GM18861 (cell line): Measurements from ENCODE around the gene WDR70.
"Not testable (repeated sequence)": the region's sequence is repeated elsewhere in the genome, so short reads cannot be mapped to it uniquely, and the experiment has no call there.

Experiments used
- ATAC-seq: cut with Tn5 transposase; IDR thresholded peaks from one replicate; pipeline ENCODE4 v1.9.1; 2021; ENCODE audit not compliant: unreplicated experiment

Gene WDR70

GRCh38 chr5:37672118-37672588 lies 293.0 kb downstream of the WDR70 start:
- ATAC-seq = peak; percentile 84

GRCh38 chr5:37674361-37674760 lies 295.2 kb downstream of the WDR70 start:
- not testable (repeated sequence) for ATAC-seq

DNA sequence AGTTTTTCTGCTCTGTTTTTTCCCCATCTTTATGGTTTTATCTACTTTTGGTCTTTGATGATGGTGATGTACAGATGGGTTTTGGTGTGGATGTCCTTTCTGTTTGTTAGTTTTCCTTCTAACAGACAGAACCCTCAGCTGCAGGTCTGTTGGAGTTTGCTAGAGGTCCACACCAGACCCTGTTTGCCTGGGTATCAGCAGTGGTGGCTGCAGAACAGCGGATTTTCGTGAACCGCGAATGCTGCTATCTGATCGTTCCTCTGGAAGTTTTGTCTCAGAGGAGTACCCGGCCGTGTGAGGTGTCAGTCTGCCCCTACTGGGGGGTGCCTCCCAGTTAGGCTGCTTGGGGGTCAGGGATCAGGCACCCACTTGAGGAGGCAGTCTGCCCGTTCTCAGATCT lies 300.2 kb downstream of the WDR70 start:
- ATAC-seq = not testable (repeated sequence)

DNA sequence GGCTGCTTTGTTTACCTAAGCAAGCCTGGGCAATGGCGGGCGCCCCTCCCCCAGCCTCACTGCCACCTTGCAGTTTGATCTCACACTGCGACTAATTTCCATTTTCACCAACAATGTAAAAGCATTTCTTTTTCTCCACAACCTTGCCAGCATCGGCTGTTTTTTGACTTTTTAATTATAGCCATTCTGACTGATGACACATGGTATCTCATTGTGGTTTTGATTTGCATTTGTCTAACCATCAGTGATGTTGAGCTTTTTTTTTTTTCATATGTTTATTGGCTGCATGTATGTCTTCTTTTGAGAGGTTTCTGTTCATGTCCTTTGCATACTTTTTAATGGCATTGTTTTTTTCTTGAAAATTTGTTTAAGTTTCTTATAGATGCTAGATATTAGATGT lies 300.8 kb downstream of the WDR70 start:
- ATAC-seq = not testable (repeated sequence)

- no peak for ATAC-seq
Observed at GRCh38 chr5:37683072-37683471, 304.0 kb downstream of the WDR70 start.

- ATAC-seq = no peak
Observed at GRCh38 chr5:37685211-37685610, 306.1 kb downstream of the WDR70 start.

GRCh38 chr5:37685816-37686215 lies 306.7 kb downstream of the WDR70 start:
- no peak for ATAC-seq

GRCh38 chr5:37688925-37689324 lies 309.8 kb downstream of the WDR70 start:
- not testable (repeated sequence) for ATAC-seq

DNA sequence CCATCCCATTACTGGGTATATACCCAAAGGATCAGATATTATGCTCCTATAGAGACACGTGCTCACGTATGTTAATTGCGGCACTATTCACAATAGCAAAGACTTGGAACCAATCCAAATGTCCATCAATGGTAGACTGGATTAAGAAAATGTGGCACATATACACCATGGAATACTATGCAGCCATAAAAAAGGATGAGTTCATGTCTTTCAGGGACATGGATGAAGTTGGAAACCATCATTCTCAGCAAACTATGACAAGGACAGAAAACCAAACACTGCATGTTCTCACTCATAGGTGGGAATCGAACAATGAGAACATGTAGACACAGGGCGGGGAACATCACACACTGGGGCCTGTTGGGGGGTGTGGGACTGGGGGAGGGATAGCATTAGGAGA lies 315.2 kb downstream of the WDR70 start:
- ATAC-seq = not testable (repeated sequence)

- ATAC-seq = no peak
Observed at GRCh38 chr5:37694867-37695266, 315.7 kb downstream of the WDR70 start.

GRCh38 chr5:37695647-37696046 lies 316.5 kb downstream of the WDR70 start:
- ATAC-seq = no peak

- no peak for ATAC-seq
Observed at GRCh38 chr5:37696190-37697021, 317.3 kb downstream of the WDR70 start.

DNA sequence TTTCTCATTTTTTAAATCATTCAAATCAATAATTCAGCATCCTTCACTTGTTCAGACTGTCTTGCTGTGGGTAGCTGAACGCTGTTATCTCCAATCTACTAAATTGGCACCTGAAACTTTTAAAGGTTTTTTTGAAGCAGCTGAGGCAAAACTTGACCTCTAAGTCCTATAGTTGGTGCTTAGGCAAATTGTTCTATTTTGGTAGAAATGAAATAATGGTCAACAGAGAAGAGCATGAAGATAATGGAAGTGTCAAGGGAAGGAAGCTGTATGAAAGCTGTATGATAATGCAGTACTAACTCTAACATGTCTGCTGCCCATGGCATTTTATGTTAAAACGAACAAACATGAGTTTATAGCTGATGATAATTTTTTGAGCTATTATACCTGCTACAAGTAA lies 322.8 kb downstream of the WDR70 start:
- no peak for ATAC-seq

DNA sequence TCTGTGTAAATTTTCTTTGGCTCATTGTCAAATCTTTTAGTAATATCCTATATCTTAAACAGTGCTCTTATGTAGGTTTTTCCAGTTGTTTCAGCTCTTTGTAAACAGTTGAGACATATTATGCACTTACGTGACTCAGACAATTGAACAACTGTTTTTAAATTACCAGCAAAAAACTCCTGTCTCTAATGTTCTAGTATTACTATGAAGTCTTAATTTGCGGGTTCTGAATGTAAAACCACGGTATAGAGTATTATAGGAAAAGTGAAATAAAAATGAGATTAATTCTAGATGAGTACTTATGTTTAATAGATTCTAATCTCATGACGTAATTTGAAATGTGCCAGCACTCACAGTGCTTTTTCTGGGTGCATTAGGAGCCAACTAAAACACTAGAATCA lies 324.7 kb downstream of the WDR70 start:
- no peak for ATAC-seq

DNA sequence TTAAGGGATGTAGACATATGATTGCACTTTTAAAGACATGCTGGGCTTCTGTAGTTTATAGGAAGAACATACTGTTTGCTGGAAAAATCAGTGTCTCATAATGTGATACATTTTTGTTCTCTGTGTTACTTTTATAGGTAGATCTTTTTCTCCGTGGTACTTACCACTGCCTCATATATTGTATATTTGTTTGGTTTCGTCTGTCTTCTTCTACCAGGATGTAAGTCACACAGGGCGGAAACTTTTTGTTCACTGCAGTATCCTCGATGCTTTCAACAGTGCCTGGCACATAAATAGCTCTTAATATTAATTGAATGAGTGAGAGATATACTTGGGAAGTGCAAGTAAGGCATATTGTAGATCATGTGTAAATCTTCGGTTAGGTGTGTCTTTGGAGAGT lies 325.3 kb downstream of the WDR70 start:
- no peak for ATAC-seq

DNA sequence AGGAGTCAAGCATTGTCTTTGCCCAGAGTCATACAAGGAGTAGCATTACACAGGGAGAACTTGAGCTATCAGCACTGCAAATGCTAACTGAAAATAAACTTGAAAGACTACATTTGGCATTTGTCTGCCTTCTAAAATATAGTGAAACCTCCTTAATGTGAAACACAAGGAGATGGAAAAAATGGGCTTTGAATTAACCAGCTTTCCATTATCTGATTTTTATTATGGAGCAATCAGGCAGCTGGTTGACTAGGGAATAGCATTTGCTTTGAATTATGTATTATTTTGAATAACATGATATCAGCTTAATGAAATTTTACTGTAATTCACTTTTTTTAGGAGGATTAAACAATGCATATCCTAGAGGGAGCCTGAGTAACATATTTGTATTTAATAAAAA lies 329.9 kb downstream of the WDR70 start:
- no peak for ATAC-seq

- ATAC-seq = no peak
Observed at GRCh38 chr5:37710965-37711364, 331.8 kb downstream of the WDR70 start.

DNA sequence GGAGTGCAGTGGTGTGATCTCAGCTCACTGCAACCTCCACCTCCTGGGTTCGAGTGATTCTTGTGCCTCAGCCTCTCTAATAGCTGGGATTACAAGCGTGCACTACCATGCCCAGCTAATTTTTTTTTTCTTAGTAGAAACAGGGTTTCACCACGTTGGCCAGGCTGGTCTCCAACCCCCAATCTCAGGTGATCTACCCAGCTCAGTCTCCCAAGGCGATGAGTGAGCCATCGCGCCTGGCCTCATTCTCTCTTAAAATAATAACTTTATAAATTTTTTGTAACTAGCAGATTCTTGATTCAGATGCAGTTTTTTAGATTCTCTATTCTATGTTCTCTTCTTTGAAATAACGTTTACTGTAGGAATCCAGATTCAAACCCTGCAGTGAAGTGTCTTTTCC lies 333.6 kb downstream of the WDR70 start:
- ATAC-seq = no peak

- no peak for ATAC-seq
Observed at GRCh38 chr5:37714756-37715155, 335.6 kb downstream of the WDR70 start.

DNA sequence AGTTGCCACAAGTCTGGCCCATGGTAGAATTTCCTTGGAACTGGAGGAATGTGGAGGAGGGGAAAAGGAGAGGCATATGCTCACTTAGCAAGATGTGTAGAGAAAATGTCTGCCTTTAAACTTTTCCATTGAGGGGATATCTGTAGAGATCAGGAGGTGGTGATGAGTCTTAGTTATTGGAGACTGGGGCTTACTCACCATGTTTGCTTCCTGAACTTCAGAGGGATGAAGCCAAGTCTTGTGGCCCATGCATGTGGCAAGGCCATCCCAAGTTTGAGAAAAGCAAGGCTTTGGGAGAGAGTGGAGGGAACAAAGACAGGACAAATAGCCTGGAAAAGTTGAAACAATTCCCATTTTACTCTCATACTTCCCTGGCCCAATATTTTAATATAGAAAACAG lies 336.2 kb downstream of the WDR70 start:
- ATAC-seq = no peak

- ATAC-seq = no peak
Observed at GRCh38 chr5:37715992-37716391, 336.9 kb downstream of the WDR70 start.

DNA sequence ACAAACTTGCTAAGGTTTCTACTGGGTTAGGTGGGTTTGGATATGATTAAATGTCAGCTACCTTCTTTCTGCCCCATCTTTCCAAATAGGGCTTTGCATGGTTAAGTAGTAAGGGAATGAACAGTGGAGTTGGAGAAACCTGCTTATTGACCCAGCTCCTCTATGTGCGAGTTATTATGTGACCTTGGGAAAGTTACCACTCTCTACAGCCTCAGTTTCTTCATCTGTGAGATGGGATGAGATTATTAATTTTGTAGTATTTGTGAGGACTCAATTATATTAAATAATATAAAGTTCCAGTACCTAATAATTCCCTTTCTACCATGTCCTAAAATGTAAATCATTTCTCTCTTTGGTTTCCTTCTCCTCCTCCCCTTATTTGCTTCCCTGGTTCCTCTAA lies 337.3 kb downstream of the WDR70 start:
- ATAC-seq = no peak

GRCh38 chr5:37717276-37717612 lies 338.1 kb downstream of the WDR70 start:
- ATAC-seq = no peak
